HepG2 (cell line): ENCODE data around the gene VEGFA. TPM values are rescaled to one million over a fixed set of nuclear protein-coding genes. Genes with fewer than 3 reads are reported as not detected.

Experiments used
- AFF4 ChIP-seq: sonication (generic); formaldehyde crosslinking; IDR thresholded peaks from 2 replicates; pipeline ENCODE4 v1.4.0; 2020; ENCODE audit warnings: missing genetic modification reagents
- FIP1L1 ChIP-seq: fragments of 200-400 bp; formaldehyde crosslinking; IDR thresholded peaks from 2 replicates; pipeline ENCODE4 v1.6.1; 2018; ENCODE audit warnings: low read depth, mild to moderate bottlenecking, low read length, moderate library complexity, borderline replicate concordance; ENCODE audit not compliant: insufficient read depth
- HNRNPL ChIP-seq: fragments of 200-400 bp; formaldehyde crosslinking; IDR thresholded peaks from 2 replicates; pipeline ENCODE4 v1.6.1; 2017; ENCODE audit warnings: mild to moderate bottlenecking, low read depth, low read length
- NFE2L1 ChIP-seq: sonication (generic); formaldehyde crosslinking; IDR thresholded peaks from 2 replicates; pipeline ENCODE4 v1.4.0; 2020; ENCODE audit warnings: missing genetic modification reagents, mild to moderate bottlenecking, borderline replicate concordance
- NONO ChIP-seq, 2 experiments: fragments of 450-650 bp in 1 of 2; sonication (generic) in 1 of 2; formaldehyde crosslinking in 1 of 2; IDR thresholded peaks in 1 of 2; conservative IDR thresholded peaks in 1 of 2; 2 replicates each; pipeline versions ENCODE4 v1.6.1 to v1.8.0; 2017 to 2022; ENCODE audit warnings: mild to moderate bottlenecking in 1 of 2, missing genetic modification reagents in 1 of 2, moderate library complexity in 1 of 2
- TFE3 ChIP-seq: IDR thresholded peaks from 2 replicates; pipeline ENCODE4 v1.6.1; 2016
- ZBTB20 ChIP-seq: sonication (generic); formaldehyde crosslinking; IDR thresholded peaks from 2 replicates; pipeline ENCODE4 v1.8.1; 2023; ENCODE audit warnings: missing genetic modification reagents, low read depth, mild to moderate bottlenecking, borderline replicate concordance
- ZBTB21 ChIP-seq: sonication (generic); formaldehyde crosslinking; IDR thresholded peaks from 2 replicates; pipeline ENCODE4 v1.4.0; 2020; ENCODE audit warnings: missing genetic modification reagents
- ZBTB7A ChIP-seq: sonication (generic); formaldehyde crosslinking; IDR thresholded peaks from 2 replicates; pipeline ENCODE4 v1.8.0; 2022; ENCODE audit warnings: mild to moderate bottlenecking, missing genetic modification reagents
- ZFP90 ChIP-seq: sonication (generic); formaldehyde crosslinking; IDR thresholded peaks from 2 replicates; pipeline ENCODE4 v1.8.0; 2022; ENCODE audit warnings: missing genetic modification reagents, mild to moderate bottlenecking, inconsistent platforms, borderline replicate concordance
- ZNF121 ChIP-seq: sonication (generic); formaldehyde crosslinking; IDR thresholded peaks from 2 replicates; pipeline ENCODE4 v1.5.0; 2020; ENCODE audit warnings: mild to moderate bottlenecking, missing genetic modification reagents
- ZNF326 ChIP-seq: sonication (generic); formaldehyde crosslinking; IDR thresholded peaks from 2 replicates; pipeline ENCODE4 v1.4.0; 2020; ENCODE audit warnings: missing genetic modification reagents, borderline replicate concordance
- ZNF550 ChIP-seq: sonication (generic); formaldehyde crosslinking; IDR thresholded peaks from 2 replicates; pipeline ENCODE4 v1.4.0; 2020; ENCODE audit warnings: mild to moderate bottlenecking, missing genetic modification reagents, borderline replicate concordance
- polyA plus RNA-seq, 8 experiments: library from polyadenylated mRNA; depleted of rRNA in 3 of 8; stranded (reverse) in 7 of 8; unstranded in 1 of 8; fragments of >200 nt; fragmentation: Illumina TruSeq in 4 of 8; extraction: Trizol in 4 of 8; gene quantifications; 2 replicates each; pipeline versions ENCODE4 v1.2.1 to v1.2.3, GENCODE V29; 2011 to 2016; ENCODE audit warnings: low read depth in 4 of 8, missing spikeins in 1 of 8, mixed read lengths in 1 of 8; ENCODE audit not compliant: insufficient read depth in 1 of 8
- total RNA-seq, 5 experiments: library from RNA; depleted of rRNA; stranded (reverse); fragments of >200 nt; fragmentation: Illumina TruSeq; extraction: Trizol; gene quantifications; 2 replicates each; pipeline ENCODE4 v1.2.3, GENCODE V29; 2016; ENCODE audit warnings: low read depth in 1 of 5
- TF ChIP-seq, protein P1 (sequence below): sonication (generic); formaldehyde crosslinking; IDR thresholded peaks from 2 replicates; pipeline ENCODE4 v1.8.0; 2022; ENCODE audit warnings: mild to moderate bottlenecking, missing genetic modification reagents, borderline replicate concordance
- TF ChIP-seq, protein P2 (sequence below): IDR thresholded peaks from 2 replicates; pipeline ENCODE4 v1.6.1; 2016
- TF ChIP-seq, protein P3 (sequence below): sonication (generic); formaldehyde crosslinking; IDR thresholded peaks from 2 replicates; pipeline ENCODE4 v1.9.0; 2021; ENCODE audit warnings: missing genetic modification reagents, borderline replicate concordance

Gene VEGFA
- total and polyA plus RNA-seq, 2 of the 13 experiments (the other 11 are each of a cell fraction or from before 2014, with no cell fraction given): 68.1 to 629 TPM

- TF ChIP-seq, protein P1, sequence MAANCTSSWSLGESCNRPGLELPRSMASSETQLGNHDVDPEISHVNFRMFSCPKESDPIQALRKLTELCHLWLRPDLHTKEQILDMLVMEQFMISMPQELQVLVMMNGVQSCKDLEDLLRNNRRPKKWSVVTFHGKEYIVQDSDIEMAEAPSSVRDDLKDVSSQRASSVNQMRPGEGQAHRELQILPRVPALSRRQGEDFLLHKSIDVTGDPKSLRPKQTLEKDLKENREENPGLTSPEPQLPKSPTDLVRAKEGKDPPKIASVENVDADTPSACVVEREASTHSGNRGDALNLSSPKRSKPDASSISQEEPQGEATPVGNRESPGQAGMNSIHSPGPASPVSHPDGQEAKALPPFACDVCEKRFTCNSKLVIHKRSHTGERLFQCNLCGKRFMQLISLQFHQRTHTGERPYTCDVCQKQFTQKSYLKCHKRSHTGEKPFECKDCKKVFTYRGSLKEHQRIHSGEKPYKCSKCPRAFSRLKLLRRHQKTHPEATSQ: no peak
- TF ChIP-seq NFE2L1 (CRISPR knock-in tag) (no peak), ZBTB21 (CRISPR knock-in tag) (0 out of 2 replicates have a peak, but pooled peaks have one; percentile 49), TFE3 (peak; percentile 76), AFF4 (CRISPR knock-in tag) (no peak), FIP1L1 (no peak), ZNF326 (CRISPR knock-in tag) (no peak), HNRNPL (no peak), ZBTB20 (no peak), NONO (IDR thresholded peaks at IDR 0.05) (no peak), NONO (CRISPR knock-in tag; conservative IDR thresholded peaks at IDR 0.05) (no peak), ZBTB7A (CRISPR knock-in tag) (no peak), ZNF121 (CRISPR knock-in tag) (no peak), ZFP90 (no peak), ZNF550 (no peak)
- TF ChIP-seq, protein P2, sequence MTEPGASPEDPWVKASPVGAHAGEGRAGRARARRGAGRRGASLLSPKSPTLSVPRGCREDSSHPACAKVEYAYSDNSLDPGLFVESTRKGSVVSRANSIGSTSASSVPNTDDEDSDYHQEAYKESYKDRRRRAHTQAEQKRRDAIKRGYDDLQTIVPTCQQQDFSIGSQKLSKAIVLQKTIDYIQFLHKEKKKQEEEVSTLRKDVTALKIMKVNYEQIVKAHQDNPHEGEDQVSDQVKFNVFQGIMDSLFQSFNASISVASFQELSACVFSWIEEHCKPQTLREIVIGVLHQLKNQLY (CRISPR knock-in tag): peak; percentile 69; the same call in 1 of the 2 replicates
- TF ChIP-seq, protein P3, sequence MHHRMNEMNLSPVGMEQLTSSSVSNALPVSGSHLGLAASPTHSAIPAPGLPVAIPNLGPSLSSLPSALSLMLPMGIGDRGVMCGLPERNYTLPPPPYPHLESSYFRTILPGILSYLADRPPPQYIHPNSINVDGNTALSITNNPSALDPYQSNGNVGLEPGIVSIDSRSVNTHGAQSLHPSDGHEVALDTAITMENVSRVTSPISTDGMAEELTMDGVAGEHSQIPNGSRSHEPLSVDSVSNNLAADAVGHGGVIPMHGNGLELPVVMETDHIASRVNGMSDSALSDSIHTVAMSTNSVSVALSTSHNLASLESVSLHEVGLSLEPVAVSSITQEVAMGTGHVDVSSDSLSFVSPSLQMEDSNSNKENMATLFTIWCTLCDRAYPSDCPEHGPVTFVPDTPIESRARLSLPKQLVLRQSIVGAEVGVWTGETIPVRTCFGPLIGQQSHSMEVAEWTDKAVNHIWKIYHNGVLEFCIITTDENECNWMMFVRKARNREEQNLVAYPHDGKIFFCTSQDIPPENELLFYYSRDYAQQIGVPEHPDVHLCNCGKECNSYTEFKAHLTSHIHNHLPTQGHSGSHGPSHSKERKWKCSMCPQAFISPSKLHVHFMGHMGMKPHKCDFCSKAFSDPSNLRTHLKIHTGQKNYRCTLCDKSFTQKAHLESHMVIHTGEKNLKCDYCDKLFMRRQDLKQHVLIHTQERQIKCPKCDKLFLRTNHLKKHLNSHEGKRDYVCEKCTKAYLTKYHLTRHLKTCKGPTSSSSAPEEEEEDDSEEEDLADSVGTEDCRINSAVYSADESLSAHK (CRISPR knock-in tag): peak; percentile 68; the same call in 1 of the 2 replicates
These were observed 34.7 kb downstream of the VEGFA start (continued) for GRCh38 chr6:43804550-43805223.
